ENCODE data around the gene TPSAB1. TPM values are rescaled to one million over a fixed set of nuclear protein-coding genes. Genes with fewer than 3 reads are reported as not detected.
"Not testable (repeated sequence)": the region's sequence is repeated elsewhere in the genome, so short reads cannot be mapped to it uniquely, and the experiment has no call there.

Gene TPSAB1
- total and polyA plus RNA-seq, 8 donors, result 1.1 to 17.0 (median 4.9) TPM

DNA sequence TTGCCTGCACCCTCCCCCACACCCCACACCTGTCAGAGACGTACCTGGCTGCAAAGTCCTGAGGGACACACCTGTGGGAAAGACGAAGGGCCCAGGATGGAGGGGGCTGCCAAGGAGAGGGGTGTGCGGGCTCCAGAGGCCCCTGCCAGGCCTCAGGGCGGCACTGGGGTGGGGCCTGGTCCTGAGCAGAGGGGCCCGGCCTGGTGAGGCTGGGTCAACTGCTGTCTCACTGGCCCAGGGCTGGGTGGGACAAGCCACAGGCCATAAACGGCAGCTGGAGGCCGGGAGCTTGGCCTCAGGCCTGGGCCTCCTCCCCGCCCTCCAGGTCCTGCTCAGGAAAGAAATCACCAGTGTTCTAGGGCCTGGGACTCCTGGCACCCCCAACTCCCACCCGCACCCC lies 15.9 kb upstream of the TPSAB1 start:
- no peak overlapping the region for H3K27ac ChIP-seq
- TF ChIP-seq, protein P1, sequence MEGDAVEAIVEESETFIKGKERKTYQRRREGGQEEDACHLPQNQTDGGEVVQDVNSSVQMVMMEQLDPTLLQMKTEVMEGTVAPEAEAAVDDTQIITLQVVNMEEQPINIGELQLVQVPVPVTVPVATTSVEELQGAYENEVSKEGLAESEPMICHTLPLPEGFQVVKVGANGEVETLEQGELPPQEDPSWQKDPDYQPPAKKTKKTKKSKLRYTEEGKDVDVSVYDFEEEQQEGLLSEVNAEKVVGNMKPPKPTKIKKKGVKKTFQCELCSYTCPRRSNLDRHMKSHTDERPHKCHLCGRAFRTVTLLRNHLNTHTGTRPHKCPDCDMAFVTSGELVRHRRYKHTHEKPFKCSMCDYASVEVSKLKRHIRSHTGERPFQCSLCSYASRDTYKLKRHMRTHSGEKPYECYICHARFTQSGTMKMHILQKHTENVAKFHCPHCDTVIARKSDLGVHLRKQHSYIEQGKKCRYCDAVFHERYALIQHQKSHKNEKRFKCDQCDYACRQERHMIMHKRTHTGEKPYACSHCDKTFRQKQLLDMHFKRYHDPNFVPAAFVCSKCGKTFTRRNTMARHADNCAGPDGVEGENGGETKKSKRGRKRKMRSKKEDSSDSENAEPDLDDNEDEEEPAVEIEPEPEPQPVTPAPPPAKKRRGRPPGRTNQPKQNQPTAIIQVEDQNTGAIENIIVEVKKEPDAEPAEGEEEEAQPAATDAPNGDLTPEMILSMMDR (IDR thresholded peaks at IDR 0.05), result no peak
- DNase-seq (peak in 1 of 6 donors; percentile 48), ATAC-seq (no peak), FAIRE-seq (no peak)
- WGBS, 2 donors, result 68 to 77% methylated on average over 6 to 9 of the region's 9 CpGs
- intact Hi-C loops (cut with DNase I), result no loop called here
- no peak overlapping the region for H3K4me3 ChIP-seq
- no peaks in the 10 kb centered on the region for H3K27me3 ChIP-seq
- H3K4me1 ChIP-seq, result no peaks in the 10 kb centered on the region
- no peaks in the 10 kb centered on the region for H3K36me3 ChIP-seq
- no peaks in the 10 kb centered on the region for H3K9me3 ChIP-seq

DNA sequence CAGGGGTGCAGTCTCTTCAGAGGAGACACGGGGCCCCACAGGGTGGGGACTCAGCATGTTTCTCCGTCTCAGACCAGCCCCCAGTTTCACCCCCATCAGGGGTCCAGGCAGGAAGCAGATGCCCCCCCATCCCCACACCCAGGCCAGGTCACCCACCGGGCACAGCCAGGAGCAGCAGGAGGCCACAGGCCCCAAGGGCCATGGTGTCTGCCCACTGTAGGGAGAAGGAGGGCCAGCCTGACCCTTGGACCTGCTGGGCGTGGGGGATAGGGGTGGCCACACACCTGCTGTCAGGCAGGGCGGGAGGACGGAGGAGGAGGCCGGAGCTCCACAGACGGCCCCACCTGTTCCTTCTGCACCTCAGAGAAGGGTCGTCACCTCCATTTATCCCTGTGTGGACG lies 15.5 kb upstream of the TPSAB1 start, which contains the start of gene TPSG1:
TSS of gene TPSG1 (minus strand) at position 218 of the 401 bp plus-strand sequence. CDS start at position 202, 16 bp downstream.
- Histone ChIP-seq H3K4me1 (no peaks in the 10 kb centered on the region), H3K36me3 (no peaks in the 10 kb centered on the region), H3K27ac (no peak within 1 kb of the TSS), H3K27me3 (no peaks in the 10 kb centered on the region), H3K4me3 (no peak within 1 kb of the TSS), H3K9me3 (no peaks in the 10 kb centered on the region)
- 64 to 69% methylated on average over 10 of the region's 10 CpGs for WGBS, 2 donors
- DNase-seq, result peak in 1 of 6 donors; percentile 68
- TF ChIP-seq, protein P1 (IDR thresholded peaks at IDR 0.05), result no peak
- no peak for FAIRE-seq
- ATAC-seq, result peak in 2 of 4 donors; percentile 15 to 17
- intact Hi-C loops (cut with DNase I), result no loop called here

DNA sequence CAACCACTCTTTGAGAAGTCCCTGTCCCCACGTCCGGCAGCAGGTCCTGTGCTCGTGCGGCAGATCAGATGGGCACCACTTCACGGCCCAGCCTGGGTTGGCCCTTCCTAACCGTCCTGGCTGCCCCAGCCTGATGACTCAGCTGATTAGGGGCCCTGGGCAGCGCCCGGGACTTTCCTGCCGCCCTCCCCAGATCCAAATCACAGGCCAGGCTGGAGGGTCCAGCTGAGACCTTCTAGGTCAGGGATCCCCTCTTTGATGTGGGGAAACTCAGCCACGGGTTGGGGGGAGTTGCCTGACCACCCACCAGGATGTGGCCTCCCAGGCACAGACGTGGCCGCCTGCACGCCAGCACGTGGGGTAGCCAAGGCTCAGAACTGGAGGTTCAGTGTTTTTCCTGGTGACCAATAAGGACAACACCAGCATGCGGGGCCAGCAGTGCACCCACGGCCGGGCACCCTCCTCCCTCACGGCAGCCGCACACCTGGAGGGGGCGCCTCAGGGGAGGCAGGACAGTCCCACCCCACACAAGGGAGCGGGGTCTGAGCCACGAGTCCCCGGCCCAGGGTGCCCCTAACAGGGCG lies 14.7 kb upstream of the TPSAB1 start:
- WGBS, 2 donors, result 56 to 62% methylated on average over 24 of the region's 24 CpGs
- DNase-seq, result peak in 1 of 6 donors; percentile 72

DNA sequence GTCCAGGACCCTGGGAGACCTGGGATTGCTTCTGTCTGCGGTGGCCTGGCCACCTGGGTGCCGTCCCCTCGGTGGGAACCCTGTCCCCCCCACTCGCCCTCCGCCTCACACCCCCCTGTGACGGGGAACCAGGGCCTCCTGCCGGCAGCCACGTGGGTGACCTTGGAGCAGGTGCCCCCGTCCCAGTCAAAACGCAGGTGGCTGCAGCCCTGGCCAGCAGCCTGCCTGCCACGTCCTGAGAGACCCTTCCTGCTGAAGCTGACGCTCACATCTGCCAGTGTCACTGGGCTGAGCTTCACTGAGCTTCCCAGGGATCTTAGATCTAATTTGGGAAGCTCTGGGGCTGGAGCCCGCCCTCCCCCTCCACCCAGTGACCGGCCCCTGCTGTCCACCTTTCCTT lies 13.8 kb upstream of the TPSAB1 start:
- H3K9me3 ChIP-seq; FAIRE-seq; H3K4me1 ChIP-seq; intact Hi-C loops (cut with DNase I); H3K4me3 ChIP-seq; H3K36me3 ChIP-seq; H3K27ac ChIP-seq; ATAC-seq; H3K27me3 ChIP-seq: not testable (repeated sequence)
- WGBS, 2 donors, result 32 to 36% methylated on average over 7 to 14 of the region's 14 CpGs
- DNase-seq, result peak in 1 of 6 donors; percentile 65

More for the DNA sequence above, 14.7 kb upstream of the TPSAB1 start:
- H3K9me3 ChIP-seq; H3K36me3 ChIP-seq; H3K27ac ChIP-seq; H3K4me1 ChIP-seq; H3K27me3 ChIP-seq; intact Hi-C loops (cut with DNase I); FAIRE-seq; H3K4me3 ChIP-seq: not testable (repeated sequence)
- ATAC-seq, result peak in 2 of 4 donors; percentile 44 to 50

DNA sequence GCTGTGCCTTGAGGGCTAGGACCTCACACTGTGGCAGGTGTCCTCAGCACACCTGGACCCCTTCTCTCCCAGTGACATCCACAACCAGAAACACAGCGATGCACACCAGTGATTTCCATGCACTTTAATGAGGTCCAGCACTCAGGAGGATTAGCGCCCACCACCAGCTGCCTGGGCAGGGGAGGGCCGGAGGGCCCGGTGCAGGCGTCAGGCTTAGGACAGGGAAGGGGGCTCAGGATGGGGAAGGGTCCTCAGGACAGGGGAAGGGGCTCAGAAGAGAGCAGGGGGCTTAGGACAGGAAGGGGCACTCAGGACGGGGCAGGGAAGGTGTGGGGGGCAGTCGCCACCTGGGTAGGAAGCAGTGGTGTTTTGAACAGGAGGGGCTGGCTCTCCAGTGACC lies 12.3 kb upstream of the TPSAB1 start:
- ATAC-seq; intact Hi-C loops (cut with DNase I); FAIRE-seq: not testable (repeated sequence)

DNA sequence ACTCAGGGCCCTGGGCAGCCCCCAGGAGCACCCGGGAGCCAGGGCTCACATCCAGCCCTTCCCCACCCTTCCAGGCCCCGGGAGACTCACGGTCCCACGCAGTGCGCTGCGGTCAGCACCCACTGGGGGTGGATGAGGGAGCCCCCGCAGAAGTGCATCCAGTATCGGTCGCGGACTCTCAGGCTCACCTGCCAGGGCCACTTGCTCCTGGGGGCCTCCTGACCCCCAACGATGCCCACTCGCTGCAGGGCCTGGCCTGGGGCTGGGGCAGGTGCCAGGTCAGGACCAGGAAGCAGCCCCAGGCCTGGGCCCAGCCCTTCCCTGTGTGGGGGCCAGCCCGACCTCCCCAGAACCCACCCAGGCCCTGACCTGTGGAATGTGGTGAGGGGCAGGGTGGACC lies 11.0 kb upstream of the TPSAB1 start:
- H3K4me3 ChIP-seq; ATAC-seq; H3K4me1 ChIP-seq; H3K27me3 ChIP-seq; intact Hi-C loops (cut with DNase I); FAIRE-seq; H3K9me3 ChIP-seq; H3K27ac ChIP-seq; H3K36me3 ChIP-seq: not testable (repeated sequence)
- DNase-seq, result peak in 2 of 6 donors; percentile 17 to 44
- 74 to 82% methylated on average over 6 to 12 of the region's 13 CpGs for WGBS, 2 donors

More for the DNA sequence above, 12.3 kb upstream of the TPSAB1 start:
- WGBS, 2 donors, result 57 to 61% methylated on average over 4 to 7 of the region's 7 CpGs
- H3K36me3 ChIP-seq, H3K4me1 ChIP-seq, H3K4me3 ChIP-seq, H3K27ac ChIP-seq, H3K27me3 ChIP-seq, H3K9me3 ChIP-seq: not testable (repeated sequence)
- DNase-seq, result peak in 1 of 6 donors; percentile 70

DNA sequence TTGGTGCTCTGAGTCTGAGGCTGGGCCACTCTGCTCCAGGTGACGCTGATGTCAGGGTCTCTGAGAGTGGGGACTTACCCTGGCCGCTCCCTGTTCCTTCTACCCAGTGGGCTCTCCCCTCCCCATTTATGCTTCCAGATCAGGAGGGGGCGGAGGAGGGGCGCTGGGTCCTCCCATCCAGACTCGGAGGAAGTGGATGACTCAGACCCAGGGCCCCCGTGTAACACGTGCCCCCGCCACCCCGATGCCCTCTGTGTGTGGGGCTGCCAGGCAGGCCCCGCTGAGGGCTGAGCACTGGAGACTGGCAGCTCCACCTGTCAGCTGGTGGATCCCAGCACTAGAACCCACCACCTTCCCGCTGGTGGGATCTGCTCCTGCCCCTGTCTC lies 10.4 kb upstream of the TPSAB1 start, which contains the start of gene TPSB2:
TSS of gene TPSB2 (minus strand) at position 101 of the 387 bp plus-strand sequence. CDS start 233 bp downstream, outside the sequence.
- ATAC-seq; H3K27me3 ChIP-seq; H3K4me1 ChIP-seq; H3K27ac ChIP-seq; H3K9me3 ChIP-seq; H3K36me3 ChIP-seq; H3K4me3 ChIP-seq; intact Hi-C loops (cut with DNase I); FAIRE-seq: not testable (repeated sequence)
- 66% methylated on average over 4 of the region's 11 CpGs; no CpG with 5 or more reads in 1 of the 2 donors for WGBS, 2 donors
- peak in 1 of 6 donors; percentile 5 for DNase-seq

DNA sequence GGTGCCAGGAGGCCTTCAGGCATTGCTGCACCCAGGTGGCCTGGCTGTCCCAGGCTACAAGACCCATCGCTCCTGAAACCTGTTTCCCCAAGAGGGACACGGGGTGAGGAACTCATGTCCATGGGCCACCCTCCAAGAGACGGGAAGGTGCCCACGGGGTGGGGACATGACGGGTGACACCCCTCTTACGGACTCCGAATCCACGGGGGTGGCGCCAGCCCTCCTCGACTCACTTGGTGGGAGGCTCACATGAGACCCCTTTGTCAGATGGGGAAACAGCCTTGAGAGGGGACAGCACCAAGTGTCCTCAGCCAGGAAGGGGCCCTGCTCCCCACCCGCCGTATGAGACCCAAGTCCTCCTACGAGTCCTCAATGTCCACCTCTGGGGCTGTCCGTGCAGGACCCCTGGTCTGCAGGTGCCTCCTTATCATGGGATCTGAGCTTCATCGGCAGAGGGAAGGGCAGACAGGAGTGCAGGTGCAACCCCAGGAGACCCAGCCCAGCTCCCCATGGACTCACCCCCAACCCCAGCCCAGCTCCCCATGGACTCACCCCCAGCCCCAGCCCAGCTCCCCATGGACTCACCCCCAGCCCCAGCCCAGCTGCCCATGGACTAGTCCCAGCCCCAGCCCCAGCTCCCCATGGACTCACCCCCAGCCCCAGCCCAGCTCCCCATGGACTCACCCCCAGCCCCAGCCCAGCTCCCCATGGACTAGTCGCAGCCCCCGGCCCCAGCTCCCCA lies 9.9 kb upstream of the TPSAB1 start:
- H3K4me1 ChIP-seq; H3K4me3 ChIP-seq; H3K36me3 ChIP-seq; FAIRE-seq; intact Hi-C loops (cut with DNase I); H3K27me3 ChIP-seq; H3K27ac ChIP-seq; H3K9me3 ChIP-seq; ATAC-seq: not testable (repeated sequence)
- WGBS, 2 donors, result 51 to 71% methylated on average over 17 of the region's 17 CpGs
- DNase-seq, result peak in 2 of 6 donors; percentile 12 to 59

DNA sequence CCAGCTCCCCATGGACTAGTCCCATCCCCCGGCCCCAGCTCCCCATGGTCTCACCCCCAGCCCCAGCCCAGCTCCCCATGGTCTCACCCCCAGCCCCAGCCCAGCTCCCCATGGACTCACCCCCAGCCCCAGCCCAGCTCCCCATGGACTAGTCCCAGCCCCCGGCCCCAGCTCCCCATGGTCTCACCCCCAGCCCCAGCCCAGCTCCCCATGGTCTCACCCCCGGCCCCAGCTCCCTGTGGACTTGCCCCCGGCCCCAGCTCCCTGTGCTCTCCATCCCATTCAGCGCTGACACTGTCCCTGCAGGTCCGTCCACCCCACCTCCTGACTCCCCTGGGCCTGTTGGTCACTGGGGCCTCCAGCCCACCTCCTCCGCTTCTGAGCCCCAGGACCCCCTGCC lies 9.2 kb upstream of the TPSAB1 start:
- H3K9me3 ChIP-seq; H3K27ac ChIP-seq; H3K36me3 ChIP-seq; intact Hi-C loops (cut with DNase I); H3K27me3 ChIP-seq; H3K4me3 ChIP-seq; ATAC-seq; H3K4me1 ChIP-seq; FAIRE-seq: not testable (repeated sequence)
- 53 to 59% methylated on average over 6 to 7 of the region's 7 CpGs for WGBS, 2 donors
- peak in 2 of 6 donors; percentile 14 to 58 for DNase-seq

DNA sequence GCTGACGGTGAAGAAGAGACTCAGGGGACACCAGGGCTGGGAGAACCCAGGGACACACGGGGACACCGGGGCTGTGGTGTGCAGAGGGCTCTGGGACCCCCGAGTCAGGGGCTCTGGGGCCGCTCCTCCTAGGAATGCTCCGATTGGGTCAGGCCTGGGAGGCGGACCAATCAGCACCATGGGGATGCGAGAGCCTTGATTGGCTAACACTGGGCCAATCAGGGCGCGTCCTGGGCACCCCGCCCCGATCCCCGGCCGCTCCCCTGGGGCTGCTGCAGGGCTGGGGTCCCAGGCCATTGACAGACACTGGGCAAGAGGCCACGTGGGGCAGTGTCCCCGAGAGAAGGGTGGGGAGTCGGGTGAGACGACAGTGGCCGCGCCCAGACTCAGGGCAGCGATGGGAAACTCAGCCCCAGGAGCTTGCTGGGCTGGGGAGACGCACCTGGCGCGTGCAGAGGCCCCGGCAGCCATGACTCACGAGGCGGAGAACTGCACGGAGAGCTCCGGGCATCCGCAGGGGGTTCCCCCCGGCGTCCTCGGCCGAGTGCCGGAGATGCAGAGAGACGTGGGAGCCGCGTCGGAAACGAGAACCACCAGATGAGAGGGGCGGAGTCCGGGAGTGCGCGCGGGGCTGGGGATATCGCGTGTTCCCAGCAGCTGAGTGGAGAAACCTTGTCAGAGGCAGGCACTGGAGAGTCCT lies 8.3 kb upstream of the TPSAB1 start:
- H3K27me3 ChIP-seq; H3K27ac ChIP-seq; H3K36me3 ChIP-seq; H3K9me3 ChIP-seq; intact Hi-C loops (cut with DNase I); DNase-seq; FAIRE-seq; H3K4me3 ChIP-seq; H3K4me1 ChIP-seq: not testable (repeated sequence)
- no CpG with 5 or more reads among the region's 47 CpGs for WGBS, 2 donors
- ATAC-seq, result peak in 3 of 4 donors; percentile 37 to 48 (median 40)
